HepG2 (cell line): ENCODE measurements around the gene CAD. TPM values are rescaled to one million over a fixed set of nuclear protein-coding genes. Genes with fewer than 3 reads are reported as not detected.

Experiments used
- ATAC-seq: fragments of 200-7000 bp; cut with Tn5 transposase; 3 replicates; pipeline ENCODE4 v1.9.1; 2020; ENCODE audit warnings: mild to moderate bottlenecking, moderate library complexity
- BruUV-seq: library from RNA; stranded (reverse); fragments of 400-500 nt; replicated peaks from 2 replicates; lab custom pipeline; 2021; lab: Mats Ljungman, UMichigan
- CTCF ChIA-PET: fragments of 300-600 bp; formaldehyde crosslinking; extraction: SDS; loops from one replicate; lab custom pipeline; 2021; ENCODE audit warnings: low total read pairs, inconsistent platforms, low intra/inter-chr PET ratio; lab: Yijun Ruan, JAX
- POLR2A ChIA-PET: fragments of 350-600 bp; sonication (Branson Sonifier 250); formaldehyde crosslinking; loops from one replicate; lab custom pipeline; 2020; ENCODE audit warnings: antibody characterized with exemption, inconsistent platforms; lab: Yijun Ruan, JAX
- DNase-seq: peaks from one replicate; pipeline ENCODE4 v3.0.0-alpha.2; 2015; ENCODE audit warnings: low spot score
- FAIRE-seq: peaks from 3 replicates; lab custom pipeline; 2011; peaks lifted over from hg19 to GRCh38; lab: Jason Lieb, UNC
- H2AFZ ChIP-seq: one replicate; pipeline ENCODE4 v1.6.1; 2011; ENCODE audit warnings: low read length, inconsistent platforms
- H3K27ac ChIP-seq: fragments of 300-600 bp; 3 replicates; pipeline ENCODE4 v1.8.0; 2011; ENCODE audit warnings: mixed run types, mild to moderate bottlenecking, mixed read lengths, low read length, inconsistent platforms; ENCODE audit not compliant: insufficient read depth; ENCODE audit errors: extremely low read length
- H3K27me3 ChIP-seq, 2 experiments: fragments of 200-600 bp in 1 of 2; 2 replicates in 1 of 2; 3 replicates in 1 of 2; pipeline versions ENCODE4 v1.6.0 to v1.8.0; 2011; ENCODE audit warnings: low read length in 2 of 2, mild to moderate bottlenecking in 2 of 2, moderate library complexity in 2 of 2, inconsistent platforms in 1 of 2; ENCODE audit not compliant: insufficient read depth in 2 of 2, control insufficient read depth in 1 of 2
- H3K36me3 ChIP-seq, 2 experiments: fragments of 200-600 bp in 1 of 2; replicated peaks in 1 of 2; 2 replicates in 1 of 2; 3 replicates in 1 of 2; pipeline versions ENCODE4 v1.5.1 to v1.8.0; 2011; ENCODE audit warnings: low read length in 2 of 2, inconsistent platforms in 1 of 2; ENCODE audit not compliant: insufficient read depth in 2 of 2, control insufficient read depth in 1 of 2
- H3K4me1 ChIP-seq: 2 replicates; pipeline ENCODE4 v1.5.1; 2012; ENCODE audit warnings: low read length, inconsistent platforms; ENCODE audit not compliant: insufficient read depth
- H3K4me2 ChIP-seq: 2 replicates; pipeline ENCODE4 v1.6.0; 2011; ENCODE audit warnings: low read depth, low read length, inconsistent platforms
- H3K4me3 ChIP-seq, 3 experiments: fragments of 200-600 bp in 1 of 3; sonication (generic), shearing (Covaris generic) in 1 of 3; replicated peaks in 1 of 3; 2 replicates each; pipeline ENCODE4 v1.5.1; 2011 to 2016; ENCODE audit warnings: low read length in 3 of 3, inconsistent platforms in 2 of 3, low read depth in 2 of 3, mild to moderate bottlenecking in 2 of 3, control low read depth in 1 of 3, mixed read lengths in 1 of 3; ENCODE audit not compliant: insufficient read depth in 1 of 3
- H3K79me2 ChIP-seq: one replicate; pipeline ENCODE4 v1.6.1; 2011; ENCODE audit warnings: low read length, inconsistent platforms; ENCODE audit not compliant: insufficient read depth
- H3K9ac ChIP-seq: 2 replicates; pipeline ENCODE4 v1.6.0; 2011; ENCODE audit warnings: mild to moderate bottlenecking, low read depth, low read length, inconsistent platforms; ENCODE audit not compliant: insufficient read depth
- H3K9me3 ChIP-seq: 2 replicates; pipeline ENCODE4 v1.5.1; 2012; ENCODE audit warnings: mild to moderate bottlenecking, low read length
- H4K20me1 ChIP-seq: 2 replicates; pipeline ENCODE4 v1.6.0; 2011; ENCODE audit warnings: inconsistent platforms, mild to moderate bottlenecking, low read length, moderate library complexity; ENCODE audit not compliant: insufficient read depth
- ARID2 ChIP-seq: sonication (generic); formaldehyde crosslinking; IDR thresholded peaks from 2 replicates; pipeline ENCODE4 v1.8.1; 2022; ENCODE audit warnings: mild to moderate bottlenecking, missing genetic modification reagents, borderline replicate concordance
- ARID5B ChIP-seq: IDR thresholded peaks from 2 replicates; pipeline ENCODE4 v1.4.0; 2020; ENCODE audit warnings: mild to moderate bottlenecking, missing genetic modification reagents
- FOXM1 ChIP-seq: sonication (generic); formaldehyde crosslinking; IDR thresholded peaks from 2 replicates; pipeline ENCODE4 v1.5.0; 2020; ENCODE audit warnings: missing genetic modification reagents
- GATA4 ChIP-seq: sonication (generic); IDR thresholded peaks from 2 replicates; pipeline ENCODE4 v1.6.1; 2016; ENCODE audit warnings: antibody characterized with exemption, low read depth, borderline replicate concordance
- NFRKB ChIP-seq: fragments of 450-650 bp; IDR thresholded peaks from 2 replicates; pipeline ENCODE4 v1.6.1; 2017
- STAT5B ChIP-seq: sonication (generic); formaldehyde crosslinking; IDR thresholded peaks from 2 replicates; pipeline ENCODE4 v1.4.0; 2020; ENCODE audit warnings: missing genetic modification reagents
- ZNF124 ChIP-seq: sonication (generic); formaldehyde crosslinking; IDR thresholded peaks from 2 replicates; pipeline ENCODE4 v1.4.0; 2020; ENCODE audit warnings: missing genetic modification reagents
- ZNF564 ChIP-seq: sonication (generic); formaldehyde crosslinking; IDR thresholded peaks from 2 replicates; pipeline ENCODE4 v1.8.1; 2023; ENCODE audit warnings: mild to moderate bottlenecking, missing genetic modification reagents
- ZNF660 ChIP-seq: sonication (generic); formaldehyde crosslinking; IDR thresholded peaks from 2 replicates; pipeline ENCODE4 v1.5.1; 2020; ENCODE audit warnings: mild to moderate bottlenecking, low read depth, missing genetic modification reagents, borderline replicate concordance
- ZSCAN20 ChIP-seq: sonication (generic); formaldehyde crosslinking; IDR thresholded peaks from 2 replicates; pipeline ENCODE4 v1.4.0; 2020; ENCODE audit warnings: missing genetic modification reagents, mild to moderate bottlenecking, borderline replicate concordance
- WGBS: methylation state at CpG from one replicate; pipeline ENCODE4 v1.1.6; 2017; ENCODE audit warnings: low lambda C conversion rate; 5-methylcytosine and 5-hydroxymethylcytosine counted together
- in situ Hi-C: cut with HindIII; loops from 2 replicates; pipeline ENCODE4 v1.10.0; 2017; ENCODE audit warnings: low pct_unique_long_range_greater_than_20kb; ENCODE audit not compliant: extremely low pct_ligation_motif_present
- intact Hi-C: fragments of 100-400 bp; cut with micrococcal nuclease; formaldehyde crosslinking; loops from one replicate; pipeline ENCODE4 v1.10.0; 2022; ENCODE audit not compliant: unreplicated experiment
- polyA plus RNA-seq, 8 experiments: library from polyadenylated mRNA; depleted of rRNA in 3 of 8; stranded (reverse) in 7 of 8; unstranded in 1 of 8; fragments of >200 nt; fragmentation: Illumina TruSeq in 4 of 8; extraction: Trizol in 4 of 8; gene quantifications; 2 replicates each; pipeline versions ENCODE4 v1.2.1 to v1.2.3, GENCODE V29; 2011 to 2016; ENCODE audit warnings: low read depth in 4 of 8, missing spikeins in 1 of 8, mixed read lengths in 1 of 8; ENCODE audit not compliant: insufficient read depth in 1 of 8
- total RNA-seq, 5 experiments: library from RNA; depleted of rRNA; stranded (reverse); fragments of >200 nt; fragmentation: Illumina TruSeq; extraction: Trizol; gene quantifications; 2 replicates each; pipeline ENCODE4 v1.2.3, GENCODE V29; 2016; ENCODE audit warnings: low read depth in 1 of 5
- TF ChIP-seq, protein P1 (sequence below): sonication (generic); formaldehyde crosslinking; IDR thresholded peaks from 2 replicates; pipeline ENCODE4 v1.5.1; 2020; ENCODE audit warnings: missing genetic modification reagents, mild to moderate bottlenecking, borderline replicate concordance
- TF ChIP-seq, protein P2 (sequence below): sonication (generic); formaldehyde crosslinking; IDR thresholded peaks from 2 replicates; pipeline ENCODE4 v1.5.0; 2020; ENCODE audit warnings: mild to moderate bottlenecking, missing genetic modification reagents, moderate library complexity

Gene CAD
- total and polyA plus RNA-seq, 2 of the 13 experiments (the other 11 are each of a cell fraction or from before 2014, with no cell fraction given): 21.7 to 37.0 TPM

- TF ChIP-seq, protein P1, sequence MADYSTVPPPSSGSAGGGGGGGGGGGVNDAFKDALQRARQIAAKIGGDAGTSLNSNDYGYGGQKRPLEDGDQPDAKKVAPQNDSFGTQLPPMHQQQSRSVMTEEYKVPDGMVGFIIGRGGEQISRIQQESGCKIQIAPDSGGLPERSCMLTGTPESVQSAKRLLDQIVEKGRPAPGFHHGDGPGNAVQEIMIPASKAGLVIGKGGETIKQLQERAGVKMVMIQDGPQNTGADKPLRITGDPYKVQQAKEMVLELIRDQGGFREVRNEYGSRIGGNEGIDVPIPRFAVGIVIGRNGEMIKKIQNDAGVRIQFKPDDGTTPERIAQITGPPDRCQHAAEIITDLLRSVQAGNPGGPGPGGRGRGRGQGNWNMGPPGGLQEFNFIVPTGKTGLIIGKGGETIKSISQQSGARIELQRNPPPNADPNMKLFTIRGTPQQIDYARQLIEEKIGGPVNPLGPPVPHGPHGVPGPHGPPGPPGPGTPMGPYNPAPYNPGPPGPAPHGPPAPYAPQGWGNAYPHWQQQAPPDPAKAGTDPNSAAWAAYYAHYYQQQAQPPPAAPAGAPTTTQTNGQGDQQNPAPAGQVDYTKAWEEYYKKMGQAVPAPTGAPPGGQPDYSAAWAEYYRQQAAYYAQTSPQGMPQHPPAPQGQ (CRISPR knock-in tag): no peak
- TF ChIP-seq, all 625 proteins: peak for 0
Observed at GRCh38 chr2:27281442-27281841, 64.3 kb downstream of the CAD start (continued).

- in situ Hi-C loops: loop anchor here (5.0 to 10.0 kb wide), 2 partner anchors 185 to 317 kb away; no protein-coding TSS in a partner anchor
Observed at GRCh38 chr2:27281855-27282559, 64.8 kb downstream of the CAD start, which contains the start of gene TRIM54. TRIM54 (plus strand) TSS chr2:27282429; CDS start chr2:27282732, 303 bp downstream.

More at GRCh38 chr2:27281855-27282559, 64.8 kb downstream of the CAD start, which contains the start of gene TRIM54:
- ChIA-PET POLR2A (interaction anchor here (1.3 to 1.6 kb wide), 4 partner anchors 15 to 188 kb away, joined by 3 to 4 read pairs (median 3); partner anchors contain the start of gene MPV17), CTCF (no interaction called here)
- 49% methylated on average over 5 of the region's 5 CpGs for WGBS
- TF ChIP-seq ZNF660: no peak
- no peak for TF ChIP-seq FOXM1
- TF ChIP-seq ARID5B (CRISPR knock-in tag): no peak
- TF ChIP-seq NFRKB: no peak
- TF ChIP-seq ZNF564 (CRISPR knock-in tag): no peak
- no peak for TF ChIP-seq ARID2
- no peak for TF ChIP-seq GATA4
- no peak for TF ChIP-seq ZSCAN20 (CRISPR knock-in tag)
- TF ChIP-seq, protein P2, sequence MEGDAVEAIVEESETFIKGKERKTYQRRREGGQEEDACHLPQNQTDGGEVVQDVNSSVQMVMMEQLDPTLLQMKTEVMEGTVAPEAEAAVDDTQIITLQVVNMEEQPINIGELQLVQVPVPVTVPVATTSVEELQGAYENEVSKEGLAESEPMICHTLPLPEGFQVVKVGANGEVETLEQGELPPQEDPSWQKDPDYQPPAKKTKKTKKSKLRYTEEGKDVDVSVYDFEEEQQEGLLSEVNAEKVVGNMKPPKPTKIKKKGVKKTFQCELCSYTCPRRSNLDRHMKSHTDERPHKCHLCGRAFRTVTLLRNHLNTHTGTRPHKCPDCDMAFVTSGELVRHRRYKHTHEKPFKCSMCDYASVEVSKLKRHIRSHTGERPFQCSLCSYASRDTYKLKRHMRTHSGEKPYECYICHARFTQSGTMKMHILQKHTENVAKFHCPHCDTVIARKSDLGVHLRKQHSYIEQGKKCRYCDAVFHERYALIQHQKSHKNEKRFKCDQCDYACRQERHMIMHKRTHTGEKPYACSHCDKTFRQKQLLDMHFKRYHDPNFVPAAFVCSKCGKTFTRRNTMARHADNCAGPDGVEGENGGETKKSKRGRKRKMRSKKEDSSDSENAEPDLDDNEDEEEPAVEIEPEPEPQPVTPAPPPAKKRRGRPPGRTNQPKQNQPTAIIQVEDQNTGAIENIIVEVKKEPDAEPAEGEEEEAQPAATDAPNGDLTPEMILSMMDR (CRISPR knock-in tag): no peak
- TF ChIP-seq ZNF124: no peak
- no peak for TF ChIP-seq STAT5B (CRISPR knock-in tag)
- H3K9ac ChIP-seq: peak within 1 kb of the TSS; percentile 36; the same call in 1 of the 2 replicates
- peak within 1 kb of the TSS; percentile 22 for H2AFZ ChIP-seq
- no peaks in the 10 kb centered on the region for H3K9me3 ChIP-seq
- ATAC-seq: peak; percentile 60
- peak within 1 kb of the TSS; percentile 49 for H3K4me2 ChIP-seq
- DNase-seq: no peak
- intact Hi-C loops: loop anchor here (2.0 kb wide), 1 partner anchor 17 kb away; no protein-coding TSS in a partner anchor
- peaks cover 0 to 18% of the 10 kb centered on the region in 2 experiments; a peak in 4 of 5 replicates for H3K27me3 ChIP-seq
- H3K4me1 ChIP-seq: peaks cover 41% of the 10 kb centered on the region
- no peaks in the 10 kb centered on the region for H3K79me2 ChIP-seq
- H4K20me1 ChIP-seq: no peaks in the 10 kb centered on the region
- BruUV-seq: no TSS peak
- H3K27ac ChIP-seq: no peak within 1 kb of the TSS
- H3K4me3 ChIP-seq: peak within 1 kb of the TSS in 1 of 3 experiments; percentile 26; a peak in 2 of 6 replicates
- no peak for FAIRE-seq
- H3K36me3 ChIP-seq: no peaks in the 10 kb centered on the region
